ENCODE measurements around the gene CDK12. TPM values are rescaled to one million over a fixed set of nuclear protein-coding genes. Genes with fewer than 3 reads are reported as not detected.
"Not testable (repeated sequence)": the region's sequence is repeated elsewhere in the genome, so short reads cannot be mapped to it uniquely, and the experiment has no call there.

CDK12 gene
- total RNA-seq, 2 experiments from 2014 or later: 61.4 to 61.9 TPM

- H3K27me3 Mint-ChIP-seq: no peaks in the 10 kb centered on the region
- no peak overlapping the region for H3K4me3 Mint-ChIP-seq
- H3K4me1 Mint-ChIP-seq (ENCODE audit: low read depth): peaks cover 5% of the 10 kb centered on the region
- CTCF ChIA-PET: interaction anchor here (3.4 kb wide), 1 partner anchor 17 kb away, joined by 12 read pairs; no protein-coding TSS in a partner anchor
- POLR2A ChIA-PET: no interaction called here
- TF ChIP-seq, protein P1, sequence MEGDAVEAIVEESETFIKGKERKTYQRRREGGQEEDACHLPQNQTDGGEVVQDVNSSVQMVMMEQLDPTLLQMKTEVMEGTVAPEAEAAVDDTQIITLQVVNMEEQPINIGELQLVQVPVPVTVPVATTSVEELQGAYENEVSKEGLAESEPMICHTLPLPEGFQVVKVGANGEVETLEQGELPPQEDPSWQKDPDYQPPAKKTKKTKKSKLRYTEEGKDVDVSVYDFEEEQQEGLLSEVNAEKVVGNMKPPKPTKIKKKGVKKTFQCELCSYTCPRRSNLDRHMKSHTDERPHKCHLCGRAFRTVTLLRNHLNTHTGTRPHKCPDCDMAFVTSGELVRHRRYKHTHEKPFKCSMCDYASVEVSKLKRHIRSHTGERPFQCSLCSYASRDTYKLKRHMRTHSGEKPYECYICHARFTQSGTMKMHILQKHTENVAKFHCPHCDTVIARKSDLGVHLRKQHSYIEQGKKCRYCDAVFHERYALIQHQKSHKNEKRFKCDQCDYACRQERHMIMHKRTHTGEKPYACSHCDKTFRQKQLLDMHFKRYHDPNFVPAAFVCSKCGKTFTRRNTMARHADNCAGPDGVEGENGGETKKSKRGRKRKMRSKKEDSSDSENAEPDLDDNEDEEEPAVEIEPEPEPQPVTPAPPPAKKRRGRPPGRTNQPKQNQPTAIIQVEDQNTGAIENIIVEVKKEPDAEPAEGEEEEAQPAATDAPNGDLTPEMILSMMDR (IDR thresholded peaks at IDR 0.05): no peak
- no peak overlapping the region for H3K27ac Mint-ChIP-seq
- no peak for DNase-seq
- intact Hi-C loops (cut with micrococcal nuclease): no loop called here
- H3K36me3 Mint-ChIP-seq (ENCODE audit: low read depth): peaks cover 35% of the 10 kb centered on the region
- ATAC-seq: no peak
- H3K9me3 Mint-ChIP-seq: no peaks in the 10 kb centered on the region
Measured at GRCh38 chr17:39530513-39530912, 69.2 kb downstream of the CDK12 start.

DNA sequence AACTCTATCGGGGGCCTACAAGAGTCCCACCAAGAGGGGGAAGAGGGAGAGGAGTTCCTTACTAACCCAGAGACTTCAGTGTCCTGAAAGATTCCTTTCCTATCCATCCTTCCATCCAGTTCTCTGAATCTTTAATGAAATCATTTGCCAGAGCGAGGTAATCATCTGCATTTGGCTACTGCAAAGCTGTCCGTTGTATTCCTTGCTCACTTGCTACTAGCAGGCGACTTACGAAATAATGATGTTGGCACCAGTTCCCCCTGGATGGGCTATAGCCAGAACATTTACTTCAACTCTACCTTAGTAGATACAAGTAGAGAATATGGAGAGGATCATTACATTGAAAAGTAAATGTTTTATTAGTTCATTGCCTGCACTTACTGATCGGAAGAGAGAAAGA lies 70.0 kb downstream of the CDK12 start:
- H3K36me3 Mint-ChIP-seq (ENCODE audit: low read depth): peaks cover 34% of the 10 kb centered on the region
- ChIA-PET POLR2A (no interaction called here), CTCF (interaction anchor here (3.4 kb wide), 1 partner anchor 17 kb away, joined by 12 read pairs; no protein-coding TSS in a partner anchor)
- H3K4me3 Mint-ChIP-seq: no peak overlapping the region
- H3K27ac Mint-ChIP-seq: no peak overlapping the region
- ATAC-seq (no peak), DNase-seq (no peak)
- H3K27me3 Mint-ChIP-seq: no peaks in the 10 kb centered on the region
- H3K4me1 Mint-ChIP-seq (ENCODE audit: low read depth): peaks cover 7% of the 10 kb centered on the region
- no peaks in the 10 kb centered on the region for H3K9me3 Mint-ChIP-seq
- TF ChIP-seq, protein P1 (IDR thresholded peaks at IDR 0.05): no peak
- intact Hi-C loops (cut with micrococcal nuclease): no loop called here

- CTCF ChIA-PET: no interaction called here
- H3K9me3 Mint-ChIP-seq: no peaks in the 10 kb centered on the region
- ATAC-seq (no peak), DNase-seq (no peak)
- H3K27ac Mint-ChIP-seq: no peak overlapping the region
- TF ChIP-seq, protein P1 (IDR thresholded peaks at IDR 0.05): no peak
- peaks cover 16% of the 10 kb centered on the region for H3K4me1 Mint-ChIP-seq (ENCODE audit: low read depth)
- H3K4me3 Mint-ChIP-seq: no peak overlapping the region
- POLR2A ChIA-PET: interaction anchor here (0.6 kb wide), 1 partner anchor 86 kb away, joined by 3 read pairs; no protein-coding TSS in a partner anchor
- H3K27me3 Mint-ChIP-seq: no peaks in the 10 kb centered on the region
- H3K36me3 Mint-ChIP-seq (ENCODE audit: low read depth): peaks cover 20% of the 10 kb centered on the region
- intact Hi-C loops (cut with micrococcal nuclease): no loop called here
Measured at GRCh38 chr17:39533891-39534290, 72.6 kb downstream of the CDK12 start.

GRCh38 chr17:39534768-39535405 lies 73.6 kb downstream of the CDK12 start:
- DNase-seq (no peak), ATAC-seq (no peak)
- ChIA-PET POLR2A (no interaction called here), CTCF (interaction anchor here (1.2 to 6.4 kb wide), 2 partner anchors 13 to 88 kb away, joined by 4 to 42 read pairs; no protein-coding TSS in a partner anchor)
- Mint-ChIP-seq H3K27ac (no peak overlapping the region), H3K36me3 (ENCODE audit: low read depth) (peaks cover 18% of the 10 kb centered on the region), H3K4me3 (no peak overlapping the region), H3K27me3 (no peaks in the 10 kb centered on the region), H3K9me3 (no peaks in the 10 kb centered on the region), H3K4me1 (ENCODE audit: low read depth) (peaks cover 22% of the 10 kb centered on the region)
- intact Hi-C loops (cut with micrococcal nuclease): no loop called here
- TF ChIP-seq, protein P1 (IDR thresholded peaks at IDR 0.05): no peak

- Mint-ChIP-seq H3K36me3 (ENCODE audit: low read depth) (peaks cover 7% of the 10 kb centered on the region), H3K27ac (no peak overlapping the region), H3K9me3 (no peaks in the 10 kb centered on the region), H3K27me3 (no peaks in the 10 kb centered on the region), H3K4me1 (ENCODE audit: low read depth) (peaks cover 19% of the 10 kb centered on the region), H3K4me3 (no peak overlapping the region)
- DNase-seq: no peak
- ChIA-PET POLR2A (interaction anchor here (0.6 to 1.6 kb wide), 5 partner anchors 11 to 75 kb away, joined by 3 read pairs; no protein-coding TSS in a partner anchor), CTCF (interaction anchor here (0.9 to 6.4 kb wide), 4 partner anchors 8 to 291 kb away, joined by 3 to 42 read pairs (median 4); no protein-coding TSS in a partner anchor)
- no peak for ATAC-seq
- TF ChIP-seq, protein P1 (IDR thresholded peaks at IDR 0.05): no peak
- intact Hi-C loops (cut with micrococcal nuclease): no loop called here
Measured at GRCh38 chr17:39536468-39536867, 75.2 kb downstream of the CDK12 start.

DNA sequence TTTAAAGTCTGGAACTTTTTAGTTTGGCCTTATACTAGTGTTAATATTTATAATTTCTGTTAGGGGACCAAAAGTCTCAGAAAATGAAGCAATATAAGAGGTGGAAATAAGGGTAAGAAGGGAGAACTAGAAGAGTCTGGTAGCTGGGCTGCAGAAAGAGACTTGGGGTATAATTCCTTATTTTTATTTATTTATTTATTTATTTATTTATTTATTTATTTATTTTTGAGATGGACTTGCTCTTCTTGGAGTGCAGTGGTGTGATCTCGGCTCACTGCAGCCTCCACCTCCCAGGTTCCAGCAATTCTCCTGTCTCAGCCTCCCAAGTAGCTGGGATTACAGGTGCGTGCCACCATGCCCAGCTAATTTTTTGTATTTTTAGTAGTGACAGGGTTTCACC lies 76.1 kb downstream of the CDK12 start:
- ChIA-PET POLR2A (interaction anchor here (0.6 to 1.6 kb wide), 7 partner anchors 12 to 238 kb away, joined by 3 read pairs; no protein-coding TSS in a partner anchor), CTCF (interaction anchor here (0.8 to 6.4 kb wide), 3 partner anchors 8 to 16 kb away, joined by 3 to 42 read pairs (median 4); no protein-coding TSS in a partner anchor)
- H3K4me3 Mint-ChIP-seq; ATAC-seq; H3K9me3 Mint-ChIP-seq; H3K36me3 Mint-ChIP-seq (ENCODE audit: low read depth); DNase-seq; intact Hi-C loops (cut with micrococcal nuclease); H3K27me3 Mint-ChIP-seq; H3K27ac Mint-ChIP-seq: not testable (repeated sequence)
- peaks cover 17% of the 10 kb centered on the region for H3K4me1 Mint-ChIP-seq (ENCODE audit: low read depth)
